BE2C (cell line): ENCODE measurements around the gene DLL4.

Experiments
- DNase-seq: peaks from one replicate; pipeline ENCODE4 v3.0.0-alpha.2; 2020
- H3K27me3 ChIP-seq: fragments of 250-450 bp; sonication (Bioruptor Pico); 2 replicates; pipeline ENCODE4 v1.5.1; 2020; ENCODE audit warnings: mild to moderate bottlenecking
- H3K36me3 ChIP-seq: fragments of 250-450 bp; sonication (Bioruptor Pico); 2 replicates; pipeline ENCODE4 v1.5.1; 2020; ENCODE audit warnings: mild to moderate bottlenecking
- H3K4me1 ChIP-seq: fragments of 250-450 bp; sonication (Bioruptor Pico); 2 replicates; pipeline ENCODE4 v1.5.1; 2020
- H3K4me3 ChIP-seq: 2 replicates; pipeline ENCODE4 v1.5.1; 2011; ENCODE audit warnings: low read depth, low read length
- H3K9me3 ChIP-seq: fragments of 250-450 bp; sonication (Bioruptor Pico); 2 replicates; pipeline ENCODE4 v1.5.1; 2020
- TF ChIP-seq, protein P1 (sequence below): IDR thresholded peaks from 2 replicates; pipeline ENCODE4 v1.5.1; 2012; ENCODE audit warnings: mild to moderate bottlenecking, low read depth, low read length

DLL4 gene

GRCh38 chr15:40906091-40906990, 22.8 kb upstream of the DLL4 start:
- H3K36me3 ChIP-seq = peaks cover 18% of the 10 kb centered on the region
- DNase-seq = peak; percentile 97
- H3K4me3 ChIP-seq = peak overlapping the region; percentile 63
- no peaks in the 10 kb centered on the region for H3K27me3 ChIP-seq
- TF ChIP-seq, protein P1, sequence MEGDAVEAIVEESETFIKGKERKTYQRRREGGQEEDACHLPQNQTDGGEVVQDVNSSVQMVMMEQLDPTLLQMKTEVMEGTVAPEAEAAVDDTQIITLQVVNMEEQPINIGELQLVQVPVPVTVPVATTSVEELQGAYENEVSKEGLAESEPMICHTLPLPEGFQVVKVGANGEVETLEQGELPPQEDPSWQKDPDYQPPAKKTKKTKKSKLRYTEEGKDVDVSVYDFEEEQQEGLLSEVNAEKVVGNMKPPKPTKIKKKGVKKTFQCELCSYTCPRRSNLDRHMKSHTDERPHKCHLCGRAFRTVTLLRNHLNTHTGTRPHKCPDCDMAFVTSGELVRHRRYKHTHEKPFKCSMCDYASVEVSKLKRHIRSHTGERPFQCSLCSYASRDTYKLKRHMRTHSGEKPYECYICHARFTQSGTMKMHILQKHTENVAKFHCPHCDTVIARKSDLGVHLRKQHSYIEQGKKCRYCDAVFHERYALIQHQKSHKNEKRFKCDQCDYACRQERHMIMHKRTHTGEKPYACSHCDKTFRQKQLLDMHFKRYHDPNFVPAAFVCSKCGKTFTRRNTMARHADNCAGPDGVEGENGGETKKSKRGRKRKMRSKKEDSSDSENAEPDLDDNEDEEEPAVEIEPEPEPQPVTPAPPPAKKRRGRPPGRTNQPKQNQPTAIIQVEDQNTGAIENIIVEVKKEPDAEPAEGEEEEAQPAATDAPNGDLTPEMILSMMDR = peak; percentile 78
- H3K4me1 ChIP-seq = peaks cover 14% of the 10 kb centered on the region
- no peaks in the 10 kb centered on the region for H3K9me3 ChIP-seq

GRCh38 chr15:40906991-40907802, 21.9 kb upstream of the DLL4 start:
- Histone ChIP-seq H3K4me1 (peaks cover 14% of the 10 kb centered on the region), H3K4me3 (peak overlapping the region; percentile 63), H3K27me3 (no peaks in the 10 kb centered on the region), H3K9me3 (no peaks in the 10 kb centered on the region), H3K36me3 (peaks cover 18% of the 10 kb centered on the region)
- TF ChIP-seq, protein P1 = no peak
- DNase-seq = peak; percentile 71

DNA sequence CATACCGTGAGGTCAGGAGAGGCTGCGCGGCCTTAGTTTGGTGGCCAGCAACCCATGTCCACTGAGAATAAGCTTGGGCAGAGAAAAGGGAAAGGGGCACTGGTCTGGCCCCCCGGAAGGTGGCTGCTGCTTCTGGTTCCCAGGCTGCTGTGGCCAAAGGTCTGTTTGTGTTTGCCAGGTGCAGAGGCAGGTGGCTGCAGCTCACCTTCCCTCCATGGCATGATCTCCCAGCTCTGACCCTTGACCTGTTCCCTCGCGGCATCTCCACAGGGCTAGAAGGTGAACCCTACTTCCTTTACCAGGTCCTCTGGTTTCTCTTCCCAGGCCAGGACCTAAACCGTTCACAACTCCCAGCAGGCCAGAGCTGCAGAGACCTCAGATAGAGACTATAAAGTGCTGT, 21.0 kb upstream of the DLL4 start:
- peaks cover 14% of the 10 kb centered on the region for H3K4me1 ChIP-seq
- no peaks in the 10 kb centered on the region for H3K9me3 ChIP-seq
- H3K27me3 ChIP-seq = no peaks in the 10 kb centered on the region
- DNase-seq = no peak
- TF ChIP-seq, protein P1 = no peak
- H3K4me3 ChIP-seq = no peak overlapping the region
- H3K36me3 ChIP-seq = peaks cover 11% of the 10 kb centered on the region

DNA sequence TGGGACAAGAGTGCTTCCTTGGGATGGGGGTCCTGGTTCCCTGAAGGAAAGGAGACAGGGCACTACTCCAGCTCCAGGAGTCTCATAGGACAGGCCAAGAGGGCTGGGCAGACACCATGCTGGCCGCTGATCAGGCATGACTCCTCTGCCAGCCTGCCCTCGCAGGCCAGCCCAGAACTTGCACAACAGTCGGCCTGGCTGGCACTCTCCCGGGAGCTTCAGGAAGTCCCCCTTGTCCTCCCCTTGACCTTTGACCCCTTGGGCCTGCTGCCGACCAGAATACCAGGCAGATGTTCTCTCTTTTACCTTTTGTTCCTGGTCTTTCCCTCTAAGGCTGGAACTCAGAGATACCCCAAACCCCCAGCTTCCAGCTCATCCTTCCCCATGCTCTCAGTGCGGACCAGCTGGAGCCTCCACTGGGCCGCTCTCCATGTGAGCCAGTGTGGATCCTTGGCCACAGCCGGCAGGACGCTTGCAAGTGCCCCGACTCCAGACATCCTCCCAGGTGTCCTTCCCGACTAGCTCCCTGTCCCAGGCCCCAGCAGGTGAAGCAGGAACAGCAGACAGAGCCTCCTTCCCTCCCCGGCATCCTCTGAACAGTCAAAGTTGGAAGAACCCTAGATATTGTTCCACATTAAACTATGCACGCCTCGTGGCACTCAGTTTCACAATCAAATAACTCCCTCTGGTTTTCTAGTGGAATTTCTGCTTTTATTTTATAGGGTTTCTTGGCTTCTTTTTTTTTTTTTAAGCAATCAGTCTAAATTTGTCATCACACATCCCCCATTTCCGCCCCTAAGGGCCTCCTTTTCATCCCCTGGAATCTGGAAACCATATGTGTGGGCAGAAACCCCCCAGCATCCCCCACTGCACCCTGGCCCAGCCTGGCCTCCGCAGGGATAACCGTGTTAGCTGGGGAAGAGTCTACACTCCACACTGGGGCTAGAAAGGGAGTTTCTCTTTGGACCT, 19.2 kb upstream of the DLL4 start:
- Histone ChIP-seq H3K4me1 (peaks cover 14% of the 10 kb centered on the region), H3K9me3 (no peaks in the 10 kb centered on the region), H3K36me3 (no peaks in the 10 kb centered on the region), H3K27me3 (no peaks in the 10 kb centered on the region), H3K4me3 (no peak overlapping the region)
- TF ChIP-seq, protein P1 = no peak
- DNase-seq = peak; percentile 10

- TF ChIP-seq, protein P1 = no peak
- Histone ChIP-seq H3K36me3 (no peaks in the 10 kb centered on the region), H3K4me3 (no peak overlapping the region), H3K27me3 (no peaks in the 10 kb centered on the region), H3K9me3 (no peaks in the 10 kb centered on the region), H3K4me1 (peaks cover 10% of the 10 kb centered on the region)
- DNase-seq = peak; percentile 57
Observed at GRCh38 chr15:40911141-40911540, 18.0 kb upstream of the DLL4 start.
